NCI-H2107 treated with DMSO at 0.1 percent for 48 hours (cell line): Measurements from ENCODE around the gene PPM1G.
A peak's percentile ranks its signal among the peaks of the same experiment; 100 is the strongest.

Source experiments
- DNase-seq: peaks from one replicate; lab custom pipeline; 2025; ENCODE audit not compliant: unreplicated experiment; lab: John Stamatoyannopoulos, UW

The PPM1G gene

GRCh38 chr2:27412419-27413152, 3.2 kb upstream of the PPM1G start:
- DNase-seq, result no peak

DNA sequence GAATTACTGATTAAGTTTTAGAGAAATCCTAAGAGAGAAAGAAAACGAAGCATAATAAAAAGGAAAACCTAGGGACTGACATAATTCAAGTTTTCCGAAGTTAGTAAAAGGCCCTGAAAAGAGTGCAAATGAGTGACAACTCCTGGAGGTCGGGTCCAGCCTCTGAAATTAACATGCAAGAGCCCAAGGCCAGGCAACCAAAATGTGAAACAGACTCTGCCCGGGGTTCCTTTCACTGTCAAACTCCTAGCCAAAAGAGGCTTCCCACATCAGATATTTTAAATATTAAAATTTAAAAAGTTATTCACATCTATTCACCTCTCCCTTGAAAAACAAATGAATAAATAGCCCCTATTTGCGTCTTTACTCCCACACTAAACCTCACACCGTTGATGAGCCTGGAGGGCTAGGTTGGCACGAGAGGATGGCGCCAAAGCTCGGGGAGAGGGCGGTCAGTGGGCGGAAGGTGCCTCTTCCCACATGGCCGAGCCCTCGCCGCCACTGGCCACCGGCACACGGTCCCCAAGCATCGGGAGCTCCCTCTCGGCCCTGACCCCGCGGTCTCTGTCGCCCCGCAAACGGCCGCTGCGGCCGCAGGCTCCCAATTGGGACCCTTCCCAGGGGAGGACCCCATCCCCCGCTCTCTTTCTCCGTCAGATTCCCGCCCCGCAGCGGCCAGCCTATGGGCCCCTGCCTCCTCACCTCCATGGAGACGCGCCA, 630 bp downstream of the PPM1G start:
- peak; percentile 7 for DNase-seq

DNA sequence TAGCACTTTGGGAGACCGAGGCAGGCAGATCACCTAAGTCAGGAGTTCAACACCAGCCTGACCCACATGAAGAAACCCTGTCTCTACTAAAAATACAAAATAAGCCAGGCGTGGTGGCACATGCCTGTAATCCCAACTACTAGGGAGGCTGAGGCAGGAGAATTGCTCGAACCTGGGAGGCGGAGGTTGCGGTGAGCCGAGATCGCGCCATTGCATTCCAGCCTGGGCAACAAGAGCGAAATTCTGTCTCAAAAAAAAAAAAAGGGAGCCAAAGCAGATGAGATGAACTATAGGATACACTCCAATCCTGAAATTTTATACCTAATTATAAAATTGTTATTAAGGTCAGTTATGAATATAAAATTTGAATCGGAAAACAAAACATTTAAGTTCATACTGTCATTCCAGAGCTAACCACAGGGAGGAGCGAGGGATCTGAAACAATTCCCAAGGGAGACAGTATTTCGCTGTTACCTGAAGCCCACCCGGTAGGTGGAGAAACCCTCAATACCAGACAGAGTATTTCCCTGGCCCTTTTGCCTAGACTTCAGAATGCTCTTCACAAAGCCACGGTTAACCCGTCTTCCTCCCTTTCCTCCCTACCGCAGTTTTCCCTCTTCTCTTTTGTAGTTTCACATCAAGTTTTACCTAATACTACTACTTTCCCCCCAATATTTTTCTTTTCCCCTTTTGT, 1.4 kb downstream of the PPM1G start:
- DNase-seq, result peak; percentile 54

DNA sequence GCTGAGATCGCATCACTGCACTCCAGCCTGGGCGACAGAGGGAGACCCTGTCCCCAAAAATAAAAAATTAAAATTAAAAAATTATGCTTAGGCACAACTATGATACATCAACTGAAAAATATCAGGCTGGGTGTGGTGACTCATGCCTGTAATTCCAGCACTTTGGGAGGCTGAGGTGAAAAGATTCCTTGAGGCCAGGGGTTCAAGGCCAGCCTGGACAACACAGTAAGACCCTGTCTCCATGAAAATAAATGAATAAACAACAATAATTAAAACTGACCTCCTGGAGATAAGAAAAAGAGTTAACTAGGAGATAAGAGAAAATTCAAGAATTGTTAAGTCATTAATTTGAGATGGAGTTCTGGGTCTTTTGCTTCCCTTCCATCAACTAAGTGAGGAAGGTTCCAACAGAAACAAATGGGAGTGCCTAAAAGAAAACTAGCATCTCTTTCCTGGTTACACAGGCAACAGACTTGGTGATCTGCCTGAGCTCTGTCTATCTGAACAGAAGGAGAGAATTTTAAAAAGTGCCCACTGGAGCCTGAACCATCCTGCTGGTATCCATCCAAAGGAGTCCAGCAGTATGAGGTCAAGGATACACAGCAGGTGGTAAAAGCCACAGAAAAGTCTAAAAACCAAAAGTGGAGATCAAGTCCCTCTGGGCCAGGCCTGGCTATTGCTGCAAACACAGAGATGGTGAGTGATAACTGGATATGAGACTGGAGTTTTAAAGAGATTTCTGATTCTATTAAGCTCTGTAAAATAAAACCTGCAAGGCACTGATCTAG, 8.8 kb downstream of the PPM1G start:
- DNase-seq, result no peak

DNA sequence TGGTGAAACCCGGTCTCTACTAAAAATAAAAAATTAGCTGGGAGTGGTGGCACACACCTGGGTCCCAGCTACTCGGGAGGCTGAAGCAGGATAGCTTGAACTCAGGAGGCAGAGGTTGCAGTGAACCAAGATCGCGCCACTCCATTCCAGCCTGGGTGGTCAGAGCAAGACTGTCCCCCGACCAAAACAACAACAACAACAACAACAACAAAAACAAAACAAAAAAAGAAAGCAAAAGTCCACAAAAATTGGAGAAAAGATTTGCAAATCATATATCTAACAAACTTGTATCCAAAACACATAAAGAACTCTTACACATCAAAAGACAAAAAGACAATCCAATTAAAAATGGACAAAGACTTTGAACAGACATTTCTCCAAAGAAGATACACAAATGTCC, 10.4 kb downstream of the PPM1G start:
- DNase-seq, result no peak

- DNase-seq, result no peak
Observed at GRCh38 chr2:27393225-27393624, 16.2 kb downstream of the PPM1G start.

- no peak for DNase-seq
Observed at GRCh38 chr2:27390822-27391679, 18.3 kb downstream of the PPM1G start.

DNA sequence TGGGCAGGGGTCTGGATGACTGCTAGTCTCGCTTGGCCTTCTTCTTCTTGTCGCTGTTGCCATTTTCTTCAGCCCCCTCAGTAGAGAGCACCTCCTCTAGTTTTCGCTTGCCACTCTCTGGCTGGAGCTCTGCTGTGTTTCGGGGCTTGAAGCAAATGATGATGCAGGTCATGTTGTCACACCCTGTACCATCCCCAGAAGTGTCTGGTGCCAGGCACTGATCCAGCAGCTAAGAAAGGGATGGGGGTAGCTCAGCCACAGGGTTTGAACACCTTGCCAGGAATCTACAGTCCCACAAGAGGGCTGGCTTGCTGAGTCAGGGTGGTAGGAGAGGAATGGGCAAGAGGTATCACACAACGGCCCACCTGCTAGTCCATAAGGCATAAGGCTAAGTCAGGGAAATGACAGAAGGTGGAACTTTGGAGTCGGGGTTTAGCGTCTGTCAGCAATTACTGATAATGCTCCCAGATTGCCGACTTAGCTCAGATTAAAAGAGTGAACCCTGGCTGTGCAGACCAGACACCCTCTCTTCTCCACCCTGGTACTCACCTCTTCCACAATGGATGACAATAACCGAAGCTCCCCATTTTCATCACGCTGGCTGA, 27.7 kb downstream of the PPM1G start:
- no peak for DNase-seq

GRCh38 chr2:27380626-27381545, 28.5 kb downstream of the PPM1G start, which contains the start of gene ZNF513:
ZNF513 (minus strand) TSS chr2:27380734; CDS start chr2:27380526, 208 bp downstream.
- peak; percentile 79 for DNase-seq

DNA sequence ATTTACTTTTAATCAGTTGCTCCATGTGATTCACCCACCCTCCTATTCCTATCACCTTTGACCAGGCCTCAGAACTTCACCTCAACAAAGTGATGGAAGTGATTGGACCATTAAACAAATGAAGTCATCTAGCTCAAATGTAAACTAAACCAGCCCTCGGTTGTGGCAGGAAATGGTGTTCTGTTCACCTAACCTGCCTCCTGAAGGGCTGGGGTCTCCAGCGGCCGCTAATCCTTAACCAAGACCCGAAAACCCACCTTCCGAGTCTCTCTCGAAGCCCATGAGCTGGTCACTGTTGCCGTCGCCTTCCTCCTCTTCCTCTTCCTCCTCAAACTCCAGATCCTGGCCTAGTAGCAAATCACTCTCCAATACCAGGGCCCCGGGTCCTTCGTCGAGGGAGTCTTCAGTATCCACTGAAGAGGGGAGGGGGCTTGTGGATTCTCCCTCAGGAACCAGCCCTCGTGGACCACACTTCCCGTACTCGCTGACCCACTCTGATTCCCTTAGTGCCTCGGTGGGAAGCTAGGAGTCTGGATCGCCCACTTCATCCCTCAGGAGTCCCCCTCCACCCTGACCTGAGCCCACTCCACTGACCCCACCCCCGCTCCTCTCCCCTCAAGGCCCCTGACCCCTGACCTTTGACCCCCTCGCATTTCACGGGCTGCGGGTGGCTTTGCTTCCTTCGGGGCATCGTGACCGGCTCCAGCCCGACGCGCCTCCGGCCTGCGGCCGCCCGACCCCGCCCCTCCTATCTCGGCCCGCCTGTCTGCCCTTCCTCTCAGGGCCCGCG, 29.4 kb downstream of the PPM1G start:
- no peak for DNase-seq

- DNase-seq, result no peak
Observed at GRCh38 chr2:27379383-27379835, 30.0 kb downstream of the PPM1G start.

GRCh38 chr2:27378809-27379290, 30.5 kb downstream of the PPM1G start:
- DNase-seq, result no peak

GRCh38 chr2:27378096-27378808, 31.1 kb downstream of the PPM1G start:
- DNase-seq, result no peak

GRCh38 chr2:27377618-27378095, 31.7 kb downstream of the PPM1G start:
- DNase-seq, result no peak

- no peak for DNase-seq
Observed at GRCh38 chr2:27376866-27377617, 32.3 kb downstream of the PPM1G start.
